ENCODE data around the gene PSMG3.

PSMG3 gene

DNA sequence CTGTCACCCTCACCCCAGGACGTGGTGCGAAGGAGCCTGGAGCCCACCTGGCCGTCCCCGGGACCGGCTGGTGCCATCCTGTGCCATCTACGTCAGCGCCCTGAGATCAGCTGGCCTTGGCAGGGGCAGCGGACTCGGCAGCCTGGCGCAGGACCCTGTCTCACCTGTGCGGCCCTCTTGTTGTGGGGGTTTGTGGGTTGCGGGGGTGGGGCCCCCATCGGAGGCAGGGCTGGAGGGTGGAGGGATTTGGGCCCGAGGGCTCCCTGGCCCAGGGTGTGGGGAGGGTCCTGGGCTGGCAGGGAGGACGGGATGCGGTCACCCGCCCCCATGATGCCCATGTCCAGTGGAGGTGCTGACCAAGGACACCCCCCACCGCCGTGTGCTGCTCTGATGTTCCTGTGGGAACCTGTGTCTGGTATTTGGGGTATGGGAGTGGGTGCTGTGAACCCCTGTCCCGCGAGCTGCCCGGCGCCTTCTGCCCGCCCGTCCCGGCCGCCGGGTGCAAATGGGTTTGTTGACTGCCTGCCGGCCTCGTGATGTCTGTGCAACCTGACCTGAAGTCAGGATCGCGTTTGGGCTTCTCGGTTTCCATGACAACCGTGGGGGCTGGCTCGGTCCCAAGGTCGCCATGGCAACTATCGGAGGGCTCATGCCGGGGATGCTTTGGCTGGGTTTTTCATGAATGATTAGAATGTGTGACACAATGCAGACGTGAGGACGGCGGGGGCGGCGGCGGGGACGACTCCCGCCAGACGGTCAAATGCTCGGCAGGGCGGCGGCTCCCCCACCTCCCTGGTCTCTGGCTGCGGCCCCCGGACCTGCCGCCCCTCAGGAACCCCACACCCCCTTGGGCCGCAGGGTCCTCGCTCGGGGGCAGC is 32.1 kb downstream of the PSMG3 start (continued):
- TF ChIP-seq, protein P1, sequence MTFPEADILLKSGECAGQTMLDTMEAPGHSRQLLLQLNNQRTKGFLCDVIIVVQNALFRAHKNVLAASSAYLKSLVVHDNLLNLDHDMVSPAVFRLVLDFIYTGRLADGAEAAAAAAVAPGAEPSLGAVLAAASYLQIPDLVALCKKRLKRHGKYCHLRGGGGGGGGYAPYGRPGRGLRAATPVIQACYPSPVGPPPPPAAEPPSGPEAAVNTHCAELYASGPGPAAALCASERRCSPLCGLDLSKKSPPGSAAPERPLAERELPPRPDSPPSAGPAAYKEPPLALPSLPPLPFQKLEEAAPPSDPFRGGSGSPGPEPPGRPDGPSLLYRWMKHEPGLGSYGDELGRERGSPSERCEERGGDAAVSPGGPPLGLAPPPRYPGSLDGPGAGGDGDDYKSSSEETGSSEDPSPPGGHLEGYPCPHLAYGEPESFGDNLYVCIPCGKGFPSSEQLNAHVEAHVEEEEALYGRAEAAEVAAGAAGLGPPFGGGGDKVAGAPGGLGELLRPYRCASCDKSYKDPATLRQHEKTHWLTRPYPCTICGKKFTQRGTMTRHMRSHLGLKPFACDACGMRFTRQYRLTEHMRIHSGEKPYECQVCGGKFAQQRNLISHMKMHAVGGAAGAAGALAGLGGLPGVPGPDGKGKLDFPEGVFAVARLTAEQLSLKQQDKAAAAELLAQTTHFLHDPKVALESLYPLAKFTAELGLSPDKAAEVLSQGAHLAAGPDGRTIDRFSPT (tag by site-specific recombination; IDR thresholded peaks at IDR 0.05), result peak; percentile 75; the same call in 1 of the 2 replicates
- TF ChIP-seq PBX3 (CRISPR knock-in tag; IDR thresholded peaks at IDR 0.05) (0 out of 2 replicates have a peak, but pooled peaks have one; percentile 41), KLF8 (tag by site-specific recombination; IDR thresholded peaks at IDR 0.05) (peak; percentile 39; the same call in 1 of the 2 replicates), ZNF433 (tag by site-specific recombination; IDR thresholded peaks at IDR 0.05; ENCODE audit: low read depth) (no peak), ZNF404 (tag by site-specific recombination; IDR thresholded peaks at IDR 0.05) (no peak), ZBTB26 (tag by site-specific recombination; optimal IDR thresholded peaks at IDR 0.05) (peak; percentile 13), ZBTB21 (tag by site-specific recombination; IDR thresholded peaks at IDR 0.05) (0 out of 2 replicates have a peak, but pooled peaks have one; percentile 12), ZNF449 (tag by site-specific recombination; IDR thresholded peaks at IDR 0.05) (peak; percentile 57; the same call in 1 of the 2 replicates), ZFHX2 (tag by site-specific recombination; conservative IDR thresholded peaks at IDR 0.05) (peak; percentile 76), GLIS1 (tag by site-specific recombination; IDR thresholded peaks at IDR 0.05) (peak; percentile 51; the same call in 1 of the 2 replicates), ZNF416 (tag by site-specific recombination; IDR thresholded peaks at IDR 0.05) (no peak), MYNN (tag by site-specific recombination; IDR thresholded peaks at IDR 0.05; ENCODE audit: borderline replicate concordance) (peak; percentile 92), ZEB2 (tag by site-specific recombination; IDR thresholded peaks at IDR 0.05) (peak; percentile 43; the same call in 1 of the 2 replicates), GLIS2 (tag by site-specific recombination; IDR thresholded peaks at IDR 0.05) (peak; percentile 67), ZNF398 (tag by site-specific recombination; IDR thresholded peaks at IDR 0.05) (peak; percentile 32), ZNF423 (tag by site-specific recombination; IDR thresholded peaks at IDR 0.05) (no peak), ZNF629 (tag by site-specific recombination; IDR thresholded peaks at IDR 0.05) (peak; percentile 78)

All from HEK293 (cell line).